ENCODE results near the gene ATP8A1.
"Not testable (repeated sequence)": the region's sequence is repeated elsewhere in the genome, so short reads cannot be mapped to it uniquely, and the experiment has no call there.

Gene ATP8A1

GRCh38 chr4:42470023-42470422 lies 186.9 kb downstream of the ATP8A1 start:
- DNase-seq (ENCODE audit: low read depth in 2 of 2), result no peak

GRCh38 chr4:42467777-42468176 lies 189.1 kb downstream of the ATP8A1 start:
- DNase-seq (ENCODE audit: low read depth in 2 of 2), result not testable (repeated sequence)

- DNase-seq (ENCODE audit: low read depth in 2 of 2), result no peak
Observed at GRCh38 chr4:42466273-42466844, 190.5 kb downstream of the ATP8A1 start.

GRCh38 chr4:42464550-42465094 lies 192.3 kb downstream of the ATP8A1 start:
- no peak for DNase-seq (ENCODE audit: low read depth in 2 of 2)

GRCh38 chr4:42461216-42461615 lies 195.7 kb downstream of the ATP8A1 start:
- DNase-seq (ENCODE audit: low read depth in 2 of 2), result not testable (repeated sequence)

GRCh38 chr4:42460043-42460442 lies 196.9 kb downstream of the ATP8A1 start:
- DNase-seq (ENCODE audit: low read depth in 2 of 2), result no peak

- DNase-seq (ENCODE audit: low read depth in 2 of 2), result no peak
Observed at GRCh38 chr4:42458657-42459056, 198.2 kb downstream of the ATP8A1 start.

- no peak for DNase-seq (ENCODE audit: low read depth in 2 of 2)
Observed at GRCh38 chr4:42454755-42455420, 202.0 kb downstream of the ATP8A1 start.

GRCh38 chr4:42453612-42454011 lies 203.3 kb downstream of the ATP8A1 start:
- DNase-seq (ENCODE audit: low read depth in 2 of 2), result no peak

GRCh38 chr4:42452823-42453222 lies 204.1 kb downstream of the ATP8A1 start:
- no peak for DNase-seq (ENCODE audit: low read depth in 2 of 2)

- DNase-seq (ENCODE audit: low read depth in 2 of 2), result no peak
Observed at GRCh38 chr4:42446823-42447222, 210.1 kb downstream of the ATP8A1 start.

- DNase-seq (ENCODE audit: low read depth in 2 of 2), result no peak
Observed at GRCh38 chr4:42445038-42445437, 211.9 kb downstream of the ATP8A1 start.

- no peak for DNase-seq (ENCODE audit: low read depth in 2 of 2)
Observed at GRCh38 chr4:42442601-42443000, 214.3 kb downstream of the ATP8A1 start.

GRCh38 chr4:42440083-42440482 lies 216.8 kb downstream of the ATP8A1 start:
- no peak for DNase-seq (ENCODE audit: low read depth in 2 of 2)

- DNase-seq (ENCODE audit: low read depth in 2 of 2), result no peak
Observed at GRCh38 chr4:42436928-42437565, 219.9 kb downstream of the ATP8A1 start.

- DNase-seq (ENCODE audit: low read depth in 2 of 2), result no peak
Observed at GRCh38 chr4:42428036-42428435, 228.9 kb downstream of the ATP8A1 start.

GRCh38 chr4:42425146-42426065 lies 231.5 kb downstream of the ATP8A1 start:
- DNase-seq (ENCODE audit: low read depth in 2 of 2), result no peak

GRCh38 chr4:42420140-42420539 lies 236.8 kb downstream of the ATP8A1 start:
- peak in 1 of 2 experiments; percentile 10 for DNase-seq (ENCODE audit: low read depth in 2 of 2)

- peak; percentile 42 to 60 for DNase-seq (ENCODE audit: low read depth in 2 of 2)
Observed at GRCh38 chr4:42417550-42417949, 239.4 kb downstream of the ATP8A1 start.

GRCh38 chr4:42416017-42416416 lies 240.9 kb downstream of the ATP8A1 start:
- no peak for DNase-seq (ENCODE audit: low read depth in 2 of 2)

- peak in 1 of 2 experiments; percentile 8 for DNase-seq (ENCODE audit: low read depth in 2 of 2)
Observed at GRCh38 chr4:42415281-42415680, 241.6 kb downstream of the ATP8A1 start.

- peak; percentile 61 to 67 for DNase-seq (ENCODE audit: low read depth in 2 of 2)
Observed at GRCh38 chr4:42412251-42412650, 244.7 kb downstream of the ATP8A1 start.
